ENCODE data around the gene NCOA3.
"Not testable (repeated sequence)": the region's sequence is repeated elsewhere in the genome, so short reads cannot be mapped to it uniquely, and the experiment has no call there.

The NCOA3 gene

DNA sequence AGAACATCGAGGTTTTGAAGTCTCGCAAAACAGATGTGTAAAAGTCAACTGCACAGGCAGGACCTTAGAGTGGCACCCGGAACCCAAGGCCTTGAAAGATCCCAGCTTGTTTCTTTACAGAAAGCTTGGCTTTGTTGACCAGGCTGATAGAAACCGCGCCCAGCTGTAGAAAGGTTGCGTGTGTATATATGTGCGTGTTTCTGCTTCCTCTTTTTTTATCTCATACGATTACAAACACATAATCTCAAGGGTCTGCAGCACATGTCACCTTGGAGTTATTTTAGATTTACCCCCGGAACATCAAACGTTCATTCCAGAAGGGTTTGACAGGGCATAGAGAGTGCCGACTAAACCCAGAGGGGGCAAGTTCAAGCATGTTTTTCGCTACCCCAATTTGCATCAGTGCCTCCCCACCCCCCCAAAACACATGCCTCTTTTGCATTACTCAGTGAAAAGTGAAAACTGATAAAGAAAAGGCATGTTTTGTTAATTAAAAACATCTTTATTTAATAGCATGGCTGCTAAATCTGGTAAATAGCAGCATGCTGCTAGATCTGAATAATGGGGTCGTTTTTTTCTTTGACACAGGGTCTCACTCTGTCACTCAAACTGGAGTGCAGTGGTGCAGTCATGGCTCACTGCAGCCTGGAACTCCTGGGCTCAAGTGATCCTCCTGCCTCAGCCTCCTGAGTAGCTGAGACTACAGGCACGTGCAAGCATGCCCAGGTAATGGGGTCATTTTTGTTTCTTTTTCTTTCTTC lies 33.2 kb upstream of the NCOA3 start:
- no peak for DNase-seq (ENCODE audit: low spot score)

DNA sequence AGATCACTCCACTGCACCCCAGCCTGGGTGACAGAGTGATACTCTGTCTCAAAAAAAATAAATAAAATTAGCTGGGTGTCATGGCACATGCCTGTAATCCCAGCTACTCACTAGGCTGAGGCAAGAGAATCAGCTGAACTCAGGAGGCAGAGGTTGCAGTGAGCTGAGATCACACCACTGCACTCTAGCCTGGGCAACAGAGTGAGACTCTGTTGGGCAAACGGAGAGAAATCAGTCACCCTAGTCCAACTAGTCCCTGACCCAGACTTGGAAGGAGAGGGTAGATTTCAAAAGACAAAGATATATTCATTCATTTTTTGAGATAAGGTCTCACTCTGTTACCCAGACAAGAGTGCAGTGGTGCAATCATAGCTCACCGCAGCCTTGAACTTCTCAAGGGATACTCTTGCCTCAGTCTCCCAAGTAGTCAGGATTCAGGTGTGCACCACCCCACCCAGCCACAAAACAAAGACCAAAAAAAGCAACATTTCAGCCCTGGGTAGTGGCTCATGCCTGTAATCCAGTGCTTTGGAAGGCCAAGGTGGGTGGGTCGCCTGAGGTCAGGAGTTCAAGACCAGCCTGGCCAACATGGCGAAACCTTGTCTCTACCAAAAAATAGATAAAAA lies 26.2 kb upstream of the NCOA3 start:
- DNase-seq (ENCODE audit: low spot score), result no peak

DNA sequence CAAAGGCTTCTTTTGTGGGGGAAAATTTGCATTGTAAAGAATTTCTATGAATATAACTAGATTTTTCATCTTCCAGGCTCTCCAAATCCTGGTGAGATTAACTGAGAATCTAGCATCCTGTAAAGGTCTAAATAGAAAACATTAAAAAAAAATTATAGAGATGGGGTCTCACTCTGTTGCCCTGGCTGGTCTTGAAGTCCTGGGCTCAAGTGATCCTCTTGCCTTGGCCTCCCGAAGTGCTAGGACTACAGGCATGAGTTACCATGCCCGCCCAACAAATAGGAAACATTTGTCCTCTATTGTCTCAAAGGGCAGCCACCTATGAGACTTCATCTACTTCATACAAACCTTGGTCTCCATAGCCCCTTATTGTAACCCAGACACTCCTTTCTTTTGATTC lies 25.2 kb upstream of the NCOA3 start:
- no peak for DNase-seq (ENCODE audit: low spot score)

DNA sequence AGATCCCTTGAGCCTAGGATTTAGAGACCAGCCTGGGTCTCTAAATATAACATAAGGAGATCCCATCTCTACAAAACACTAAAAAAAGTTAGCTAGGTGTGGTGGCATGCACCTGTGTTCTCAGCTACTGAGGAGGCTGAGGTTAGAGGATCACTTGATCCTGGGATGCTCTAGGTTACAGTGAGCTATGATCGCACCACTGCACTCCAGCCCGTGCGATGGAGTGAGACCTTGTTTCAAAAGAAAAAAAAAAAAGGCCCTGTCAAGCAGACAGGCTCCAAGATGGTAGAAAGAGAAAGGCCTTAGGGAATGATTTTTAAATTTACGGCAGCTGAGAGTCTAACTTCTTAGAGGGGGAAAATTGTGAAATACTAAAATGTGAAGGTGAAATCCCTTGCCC lies 22.6 kb upstream of the NCOA3 start:
- DNase-seq (ENCODE audit: low spot score), result no peak

DNA sequence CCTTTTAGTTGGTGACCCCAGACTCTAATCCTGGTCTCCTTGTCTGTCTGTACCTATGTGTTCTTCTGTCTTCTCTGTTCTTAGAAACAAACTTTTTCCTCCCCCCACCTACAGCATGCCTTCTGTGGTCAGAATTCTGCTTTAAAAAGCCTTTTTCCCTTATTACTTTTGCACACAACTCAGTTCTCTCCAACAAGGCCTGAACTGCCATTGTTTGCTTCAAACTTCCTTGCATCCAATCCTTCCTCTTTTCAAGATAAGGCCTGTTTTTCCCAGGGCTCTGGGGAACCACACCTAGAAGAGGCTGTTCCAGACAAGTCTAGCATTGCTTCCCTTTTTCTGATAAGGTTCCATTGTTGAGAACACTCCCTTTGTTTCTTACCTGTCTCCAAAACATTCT lies 22.2 kb upstream of the NCOA3 start:
- DNase-seq (ENCODE audit: low spot score), result no peak

DNA sequence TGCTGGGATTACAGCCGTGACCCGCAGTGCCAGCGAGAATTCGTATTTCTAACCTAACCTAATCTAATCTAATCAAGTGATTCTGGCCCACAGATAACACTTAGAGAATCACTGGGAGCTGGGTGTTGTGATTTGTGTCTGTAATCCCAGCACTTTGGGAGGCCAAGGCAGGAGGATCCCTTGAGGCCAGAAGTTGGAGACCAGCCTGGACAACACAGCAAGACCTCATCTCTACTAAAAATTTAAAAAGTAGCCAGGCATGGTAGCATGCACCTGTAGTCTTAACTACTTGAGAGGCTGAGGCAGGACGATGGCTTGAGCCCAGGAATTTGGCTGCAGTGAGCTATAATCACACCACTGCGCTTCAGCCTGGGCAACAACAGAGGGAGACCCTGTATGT lies 21.4 kb upstream of the NCOA3 start:
- no peak for DNase-seq (ENCODE audit: low spot score)

DNA sequence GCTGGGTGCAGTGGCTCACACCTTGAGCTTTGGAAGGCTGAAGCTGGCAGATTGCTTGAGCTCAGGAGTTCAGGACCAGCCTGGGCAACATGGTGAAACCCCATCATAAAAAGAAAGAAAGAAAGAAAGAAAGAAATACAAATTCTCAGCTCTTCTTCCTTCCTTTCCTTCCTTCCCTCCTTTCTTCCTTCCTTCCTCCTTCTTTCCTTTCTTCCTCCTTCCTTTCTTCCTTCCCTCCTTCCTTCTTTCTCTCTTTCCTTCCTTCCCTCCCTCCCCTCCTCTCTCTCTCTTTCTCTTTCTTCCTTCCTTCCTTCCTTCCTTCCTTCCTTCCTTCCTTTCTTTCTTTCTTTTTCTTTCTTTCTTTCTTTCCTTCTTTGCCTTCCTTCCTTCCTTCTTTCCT lies 21.0 kb upstream of the NCOA3 start:
- DNase-seq (ENCODE audit: low spot score), result no peak

DNA sequence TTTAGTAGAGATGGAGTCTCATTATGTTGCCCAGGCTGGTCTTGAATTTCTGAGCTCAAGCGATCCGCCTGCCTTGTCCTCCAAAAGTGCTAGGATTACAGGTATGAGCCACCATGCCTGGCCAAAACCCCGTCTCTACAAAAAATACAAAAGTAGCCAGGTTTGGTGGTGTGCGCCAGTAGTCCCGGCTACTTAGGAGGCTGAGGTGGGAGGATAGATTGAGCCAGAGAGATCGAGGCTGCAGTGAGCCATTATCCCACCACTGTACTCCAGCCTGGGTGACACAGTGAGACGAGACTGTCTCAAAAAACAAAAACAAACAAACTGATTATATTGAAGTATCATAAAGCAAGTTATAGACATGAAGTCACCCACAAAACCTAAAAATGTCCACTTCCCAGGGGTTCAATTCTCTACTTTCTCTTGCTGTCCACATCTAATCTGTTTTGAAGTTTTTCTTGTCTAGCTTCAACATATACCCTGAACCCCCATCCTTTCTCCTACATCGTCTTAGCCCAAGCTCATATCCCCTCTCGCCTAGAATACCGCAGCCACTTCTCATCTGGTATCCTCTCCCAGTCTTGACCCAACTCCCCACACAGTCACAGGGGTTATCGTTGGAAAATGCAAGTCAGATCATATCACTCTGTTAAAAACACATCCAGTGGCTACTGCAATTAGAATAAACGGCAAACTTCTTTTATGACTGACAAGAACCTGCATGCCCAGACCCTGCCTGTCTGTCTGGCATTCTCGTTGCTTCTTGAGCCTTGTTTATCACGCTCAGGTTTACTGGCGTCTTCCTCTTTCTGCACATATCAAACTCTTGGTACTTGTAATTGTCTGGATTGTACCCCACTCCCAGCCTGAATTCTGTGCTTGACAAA lies 20.1 kb upstream of the NCOA3 start:
- no peak for DNase-seq (ENCODE audit: low spot score)

DNA sequence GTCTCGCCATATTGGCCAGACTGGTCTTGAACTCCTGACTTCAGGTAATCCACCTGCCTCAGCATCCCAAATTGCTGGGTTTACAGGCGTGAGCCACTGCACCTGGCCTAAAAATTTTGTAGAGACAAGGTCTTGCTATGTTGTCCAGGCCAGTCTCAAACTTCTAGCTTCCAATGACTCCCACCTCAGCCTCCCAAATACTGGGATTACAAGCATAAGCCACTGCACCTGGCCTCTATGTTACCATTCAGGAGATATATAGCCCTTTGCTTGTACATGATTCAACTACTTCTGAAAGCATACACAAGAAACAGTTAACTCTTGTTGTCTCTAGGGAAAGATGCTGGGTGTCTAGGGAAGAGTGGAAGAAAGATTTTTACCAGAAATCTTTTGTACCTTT lies 19.0 kb upstream of the NCOA3 start:
- no peak for DNase-seq (ENCODE audit: low spot score)

DNA sequence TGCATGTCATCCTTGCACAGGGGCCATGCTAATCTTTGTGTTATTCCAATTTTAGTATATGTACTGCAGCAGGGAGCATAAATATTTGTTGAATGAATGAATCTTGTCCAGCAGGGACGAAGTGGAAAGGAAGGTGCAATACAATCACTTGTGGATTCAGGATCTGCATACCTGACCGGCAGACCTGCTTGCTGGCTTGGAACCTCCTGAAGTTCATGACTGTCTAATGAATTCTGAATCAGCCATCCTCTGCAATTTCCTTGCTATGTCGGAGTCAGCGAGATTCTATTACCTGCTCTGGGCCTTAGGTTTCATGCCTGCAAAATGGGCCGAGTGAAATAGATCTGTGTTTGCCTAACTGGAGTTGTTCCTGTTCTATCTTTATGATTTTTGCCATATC lies 17.4 kb upstream of the NCOA3 start:
- no peak for DNase-seq (ENCODE audit: low spot score)

DNA sequence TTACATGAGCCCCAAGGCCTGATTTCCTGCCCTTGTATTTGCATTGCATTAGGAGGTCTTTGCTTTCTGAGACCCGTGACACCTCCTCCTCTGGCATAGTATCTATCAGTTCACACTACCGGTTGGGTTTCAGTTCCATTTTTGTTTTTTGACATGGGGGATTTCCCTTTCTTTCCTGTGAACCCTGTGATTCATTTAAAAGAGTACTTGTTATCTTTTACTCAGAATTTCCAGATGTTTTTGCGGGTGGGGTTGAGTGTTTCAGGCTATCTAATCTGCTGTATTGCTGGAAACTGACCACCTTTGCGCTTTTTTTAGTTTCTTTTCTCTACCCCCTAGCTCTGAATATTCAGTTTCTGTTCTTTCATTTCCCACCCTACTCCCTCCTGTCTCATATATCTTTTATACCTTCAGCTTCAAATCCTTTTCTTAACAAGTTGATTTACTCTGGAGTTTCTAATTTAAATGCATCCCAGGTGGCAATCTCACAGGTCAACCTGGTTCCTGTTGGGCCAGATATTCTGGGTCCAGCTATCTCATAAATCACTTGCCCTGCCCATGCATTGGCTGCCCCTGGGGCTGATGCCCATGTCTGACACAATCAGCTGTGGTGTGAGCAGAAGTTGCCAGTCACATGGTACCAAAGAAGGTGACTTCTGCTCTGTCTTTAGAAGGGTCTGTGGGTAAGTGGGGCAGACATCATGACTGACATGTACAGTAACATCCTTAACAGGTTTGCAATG lies 14.3 kb upstream of the NCOA3 start:
- DNase-seq (ENCODE audit: low spot score), result no peak

DNA sequence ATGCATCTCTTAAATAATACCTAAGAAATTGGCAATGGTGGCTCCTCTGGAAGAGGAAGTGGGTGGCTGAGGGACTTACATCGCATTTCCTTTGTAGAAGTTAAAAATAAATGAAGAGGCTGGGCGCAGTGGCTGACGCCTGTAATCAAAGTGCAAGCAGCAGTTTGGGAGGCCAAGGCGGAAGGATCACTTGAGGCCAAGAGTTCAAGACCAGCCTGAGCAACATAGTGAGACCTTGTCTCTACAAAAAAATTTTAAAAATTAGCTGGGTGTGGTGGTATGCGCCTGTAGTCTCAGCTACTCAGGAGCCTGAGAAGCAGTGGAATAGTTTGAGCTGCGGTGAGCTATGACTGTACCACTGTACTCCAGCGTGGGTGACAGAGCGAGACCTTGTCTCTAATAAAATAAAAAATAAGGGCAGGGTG lies 12.2 kb upstream of the NCOA3 start:
- DNase-seq (ENCODE audit: low spot score), result no peak

DNA sequence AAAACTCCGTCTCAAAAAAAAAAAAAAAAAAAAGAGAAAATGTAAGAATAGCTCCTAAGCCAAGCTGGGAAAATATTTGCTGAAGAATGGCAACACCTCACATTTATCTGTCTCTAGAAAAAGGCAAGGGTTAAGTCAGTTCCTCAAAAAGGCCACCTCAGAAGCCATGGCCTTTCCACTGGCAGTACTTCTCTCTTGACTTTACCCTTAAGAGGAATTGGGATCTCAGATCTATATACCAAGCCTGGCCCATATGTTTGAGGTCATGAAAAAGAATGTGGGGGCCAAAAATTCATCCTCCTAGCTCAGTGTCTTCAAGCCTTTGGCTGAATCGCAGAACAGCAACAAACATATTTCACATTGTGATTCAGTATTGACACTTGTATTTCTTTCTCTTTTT lies 10.9 kb upstream of the NCOA3 start:
- DNase-seq (ENCODE audit: low spot score), result no peak

DNA sequence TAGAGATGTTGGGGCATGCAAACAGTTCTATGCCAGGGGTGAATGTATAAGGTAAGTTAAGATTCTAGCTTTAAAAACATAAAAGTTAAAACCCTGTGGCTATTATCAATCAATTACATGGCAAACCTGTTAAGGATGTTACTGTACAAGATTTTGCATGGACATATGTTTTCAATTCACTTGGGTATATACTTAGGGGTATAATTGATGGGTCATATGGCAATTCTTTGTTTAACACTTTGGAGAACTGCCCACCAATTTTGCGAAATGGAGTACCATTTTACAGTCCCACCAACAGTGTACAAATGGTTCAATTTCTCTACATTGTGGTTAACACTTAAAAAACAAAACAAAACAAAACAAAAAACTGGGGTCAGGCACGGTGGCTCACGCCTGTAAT lies 9.4 kb upstream of the NCOA3 start:
- no peak for DNase-seq (ENCODE audit: low spot score)

DNA sequence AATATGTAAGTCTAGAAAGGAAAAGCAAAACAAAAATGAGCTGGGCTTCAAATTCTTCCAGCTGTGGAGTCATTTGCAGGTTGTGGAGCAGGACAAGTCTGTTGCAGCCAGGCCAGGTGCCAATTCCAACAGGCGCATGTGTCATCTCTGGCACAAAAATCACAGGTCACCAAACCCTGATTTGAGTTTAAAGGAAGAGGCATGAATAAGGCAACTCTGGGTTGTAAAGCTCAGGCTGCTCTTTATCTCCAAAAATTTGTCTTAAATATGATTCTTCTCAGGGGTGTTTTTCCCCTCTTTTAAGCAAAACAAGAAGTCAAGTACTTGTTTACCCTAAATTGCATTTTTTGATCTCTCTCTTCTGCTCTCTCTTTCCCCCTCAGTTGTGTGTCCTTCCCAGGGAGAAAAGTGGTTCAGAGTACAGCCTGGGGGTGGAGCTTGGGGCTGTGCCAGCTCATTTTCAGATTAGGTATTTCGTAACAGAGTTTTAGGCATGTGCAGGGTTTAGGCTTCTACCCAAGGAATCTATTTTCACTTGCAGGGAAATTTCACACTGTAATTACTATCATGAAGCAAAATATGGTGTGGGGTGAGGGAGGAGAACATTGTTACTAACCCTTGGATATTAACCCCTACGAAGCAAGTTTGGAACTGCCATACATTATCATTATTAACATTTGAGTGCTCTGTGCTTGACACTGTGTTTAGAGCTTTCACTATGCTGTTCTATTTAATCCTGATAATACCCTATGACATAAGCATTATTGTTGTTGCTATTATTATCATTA lies 8.3 kb upstream of the NCOA3 start:
- DNase-seq (ENCODE audit: low spot score), result peak; percentile 67

DNA sequence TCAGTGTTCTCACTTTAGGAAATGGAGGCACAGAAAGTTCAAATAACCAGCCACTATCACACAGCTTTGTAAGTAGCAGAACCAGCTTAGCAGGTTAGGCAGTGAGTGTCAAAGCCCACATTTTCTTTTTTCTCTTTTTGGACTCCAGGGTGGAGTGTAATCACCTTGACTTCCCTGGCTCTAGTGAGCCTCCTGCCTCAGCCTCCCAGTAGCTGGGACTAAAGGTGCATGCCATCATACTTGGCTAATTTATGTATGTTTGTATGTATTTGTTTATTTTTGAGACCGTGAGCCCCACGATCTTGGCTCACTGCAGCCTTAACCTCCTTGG lies 7.8 kb upstream of the NCOA3 start:
- DNase-seq (ENCODE audit: low spot score), result no peak

DNA sequence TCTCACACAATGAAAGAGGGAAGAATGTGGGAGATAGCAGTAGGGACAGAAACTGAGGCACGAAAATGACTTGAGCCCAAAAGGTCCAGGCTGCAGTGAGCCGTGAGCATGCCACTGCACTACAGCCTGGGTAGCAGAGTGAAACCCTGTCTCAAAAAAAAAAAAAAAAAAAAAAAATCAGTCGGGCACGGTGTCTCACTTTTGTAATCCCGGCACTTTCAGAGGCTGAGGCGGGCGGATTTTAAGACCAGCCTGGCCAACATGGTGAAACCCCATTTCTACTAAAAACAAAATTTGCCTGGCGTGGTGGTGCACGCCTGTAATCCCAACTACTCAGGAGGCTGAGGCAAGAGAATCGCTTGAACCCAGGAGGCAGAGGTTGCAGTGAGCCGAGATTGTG lies 7.1 kb upstream of the NCOA3 start:
- DNase-seq (ENCODE audit: low spot score), result not testable (repeated sequence)

DNA sequence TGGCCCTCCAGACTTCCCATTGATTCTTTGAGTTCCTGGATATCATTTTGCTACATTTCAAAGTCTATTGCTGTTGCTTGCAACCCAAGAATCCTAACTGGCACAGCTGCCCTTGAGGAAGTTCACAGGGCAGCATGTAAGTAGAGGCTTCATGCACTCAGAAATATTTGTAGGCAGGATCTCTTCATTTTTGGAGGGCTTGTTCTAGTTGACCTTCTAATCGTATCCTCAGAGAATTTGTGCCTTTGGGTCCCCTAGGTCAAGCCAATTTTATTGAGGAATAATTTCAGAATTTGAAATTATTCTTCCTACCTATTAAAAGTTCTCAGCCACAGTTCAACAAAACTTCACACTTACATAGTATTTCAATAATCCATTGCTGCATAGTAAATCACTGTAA lies 5.6 kb upstream of the NCOA3 start:
- DNase-seq (ENCODE audit: low spot score), result no peak

DNA sequence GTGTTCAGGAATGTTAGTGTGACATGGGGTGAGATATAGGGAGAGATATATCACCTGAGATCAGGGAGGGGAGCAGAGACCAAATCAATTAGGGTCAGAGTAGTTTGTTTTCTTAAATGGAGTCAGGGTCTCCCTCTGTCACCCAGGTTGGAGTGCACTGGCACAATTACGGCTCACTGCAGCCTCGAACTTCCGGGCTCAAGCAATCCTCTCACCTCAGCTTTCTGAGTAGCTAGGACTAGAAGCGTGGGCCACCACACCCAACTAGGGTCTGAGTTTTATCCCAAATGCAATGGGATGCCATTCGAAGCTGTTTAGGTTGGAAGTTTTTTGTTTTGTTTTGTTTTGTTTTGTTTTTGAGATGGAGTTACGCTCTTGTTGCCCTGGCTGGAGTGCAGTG lies 3.1 kb upstream of the NCOA3 start:
- DNase-seq (ENCODE audit: low spot score), result no peak

DNA sequence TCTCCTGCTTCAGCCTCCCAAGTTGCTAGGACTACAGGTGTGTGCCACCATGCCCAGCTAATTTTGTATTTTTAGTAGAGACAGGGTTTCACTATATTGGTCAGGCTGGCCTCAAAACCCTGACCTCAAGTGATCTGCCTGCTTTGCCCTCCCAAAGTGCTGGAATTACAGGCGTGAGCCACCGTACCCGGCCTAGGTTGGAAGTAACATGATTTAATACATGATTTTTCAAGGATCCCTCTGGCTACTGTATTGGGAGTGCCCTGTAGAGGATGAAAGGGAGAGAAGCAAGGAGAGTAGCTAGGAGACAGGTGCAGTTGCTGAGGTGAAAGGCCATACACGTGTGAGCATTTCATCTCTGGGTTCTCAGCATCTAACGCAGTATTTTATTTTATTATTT lies 2.6 kb upstream of the NCOA3 start:
- no peak for DNase-seq (ENCODE audit: low spot score)

DNA sequence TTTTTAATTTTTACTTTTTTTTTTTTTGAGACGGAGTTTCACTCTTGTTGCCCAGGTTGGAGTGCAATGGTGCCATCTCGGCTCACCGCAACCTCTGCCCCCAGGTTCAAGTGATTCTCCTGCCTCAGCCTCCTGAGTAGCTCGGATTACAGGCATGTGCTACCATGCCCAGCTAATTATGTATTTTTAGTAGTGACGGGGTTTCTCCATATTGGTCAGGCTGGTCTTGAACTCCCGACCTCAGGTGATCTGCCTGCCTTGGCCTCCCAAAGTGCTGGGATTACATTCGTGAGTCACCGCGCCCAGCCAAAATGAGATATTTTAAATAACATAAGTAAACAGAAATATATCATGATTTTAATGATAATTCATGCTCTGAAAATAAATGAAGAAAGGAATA lies 1.6 kb upstream of the NCOA3 start:
- not testable (repeated sequence) for DNase-seq (ENCODE audit: low spot score)

DNA sequence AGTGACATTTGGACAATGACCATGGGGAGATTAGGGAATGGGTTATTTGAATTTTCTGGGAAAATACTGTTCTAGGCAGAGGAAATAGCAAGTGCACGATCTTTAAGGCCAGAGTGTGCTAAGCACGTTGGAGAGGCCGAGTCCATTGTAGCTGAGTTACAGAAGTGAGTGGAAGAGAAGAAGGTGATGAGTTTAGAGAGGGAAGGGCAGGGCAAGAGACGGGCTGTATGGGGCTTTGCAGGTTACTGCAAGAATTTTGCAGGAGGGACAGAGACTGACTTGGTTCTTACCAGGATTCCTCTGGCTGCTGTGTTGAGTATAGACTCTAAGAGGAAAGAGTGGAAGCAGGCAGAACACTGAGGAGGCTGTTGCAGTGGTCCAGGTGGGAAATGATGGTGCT lies 1.1 kb upstream of the NCOA3 start:
- DNase-seq (ENCODE audit: low spot score), result no peak

Data from AG08396 (cell line).